ENCODE measurements around the gene PDE10A.

GRCh38 chr6:165447141-165447540 is 215.9 kb downstream of the PDE10A start:
- TF ChIP-seq CTCF (conservative IDR thresholded peaks at IDR 0.05 in 1 of 2, IDR thresholded peaks at IDR 0.05 in 1 of 2; ENCODE audit: extremely low read depth in 1 of 2, insufficient read depth in 1 of 2, low read depth in 1 of 2, low read length in 2 of 2) (no peak), EZH2 (IDR thresholded peaks at IDR 0.05; ENCODE audit: borderline replicate concordance, low read length) (no peak)
